Forelimb muscle (tissue), 1 donor: ENCODE measurements around the gene COX19. TPM values are rescaled to one million over a fixed set of nuclear protein-coding genes. Genes with fewer than 3 reads are reported as not detected.
"Not testable (repeated sequence)": the region's sequence is repeated elsewhere in the genome, so short reads cannot be mapped to it uniquely, and the experiment has no call there.

ENCODE experiments used
- DNase-seq: peaks from one replicate; pipeline ENCODE4 v3.0.0-alpha.2; 2013; ENCODE audit warnings: low read depth
- polyA plus RNA-seq: library from polyadenylated mRNA; unstranded; fragments of 120-200 nt; gene quantifications from one replicate; pipeline ENCODE4 v1.2.1, GENCODE V29; 2013; ENCODE audit not compliant: insufficient read length

The COX19 gene
- polyA plus RNA-seq, 1 donor, result 11.6 TPM

GRCh38 chr7:962401-963081, 12.8 kb downstream of the COX19 start:
- no peak for DNase-seq

- DNase-seq, result no peak
These were observed 13.6 kb downstream of the COX19 start for GRCh38 chr7:961546-962400.

GRCh38 chr7:960972-961371, 14.4 kb downstream of the COX19 start:
- not testable (repeated sequence) for DNase-seq

- no peak for DNase-seq
These were observed 15.0 kb downstream of the COX19 start for GRCh38 chr7:960269-960871.

- not testable (repeated sequence) for DNase-seq
These were observed 15.6 kb downstream of the COX19 start for GRCh38 chr7:959740-960139.

GRCh38 chr7:959271-959670, 16.1 kb downstream of the COX19 start:
- DNase-seq, result no peak

- DNase-seq, result no peak
These were observed 16.8 kb downstream of the COX19 start for GRCh38 chr7:958221-959200.

GRCh38 chr7:957418-958220, 17.7 kb downstream of the COX19 start:
- DNase-seq, result no peak

GRCh38 chr7:956031-956430, 19.3 kb downstream of the COX19 start:
- no peak for DNase-seq

- no peak for DNase-seq
These were observed 20.8 kb downstream of the COX19 start, which contains the start of gene ADAP1 for GRCh38 chr7:954330-955238. Gene ADAP1 (minus strand): TSS chr7:954680. CDS start chr7:954477, 203 bp downstream.

GRCh38 chr7:953547-954327, 21.6 kb downstream of the COX19 start:
- no peak for DNase-seq

GRCh38 chr7:952548-953441, 22.6 kb downstream of the COX19 start:
- DNase-seq, result no peak

GRCh38 chr7:951881-952547, 23.3 kb downstream of the COX19 start:
- DNase-seq, result no peak

GRCh38 chr7:949021-949934, 26.1 kb downstream of the COX19 start:
- DNase-seq, result no peak

- DNase-seq, result no peak
These were observed 27.7 kb downstream of the COX19 start for GRCh38 chr7:947391-948210.
